Measurements from ENCODE around the gene INHA.

Gene INHA

DNA sequence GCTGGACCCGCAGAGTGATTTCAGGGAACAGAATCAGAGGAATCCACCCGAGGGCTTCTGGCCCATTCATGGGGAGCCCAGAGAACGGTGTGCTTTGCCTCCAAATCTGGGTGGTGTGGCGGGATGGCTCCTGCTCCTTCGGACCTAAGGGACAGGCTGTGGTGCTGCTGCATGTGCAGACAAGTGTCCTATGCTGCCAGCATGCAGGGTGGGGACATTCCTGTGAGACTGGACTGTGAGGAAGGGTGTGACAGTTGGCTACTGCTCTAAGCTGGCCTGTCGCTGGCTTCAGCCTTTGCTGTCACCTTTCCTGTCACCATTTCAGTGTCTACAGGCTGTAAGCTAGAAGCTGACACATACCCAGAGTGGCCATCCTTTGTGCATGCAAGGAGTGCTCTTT is 52.5 kb downstream of the INHA start:
- Mint-ChIP-seq H3K27ac (no peak overlapping the region), H3K36me3 (ENCODE audit: insufficient read depth) (no peaks in the 10 kb centered on the region), H3K27me3 (peaks cover 28 to 75% of the 10 kb centered on the region in 2 donors), H3K4me1 (ENCODE audit: low read depth in 2 of 2) (peaks cover 4 to 6% of the 10 kb centered on the region in 2 donors), H3K4me3 (no peak overlapping the region), H3K9me3 (no peaks in the 10 kb centered on the region)
- DNase-seq: no peak
- ATAC-seq (replicated peaks): no peak

DNA sequence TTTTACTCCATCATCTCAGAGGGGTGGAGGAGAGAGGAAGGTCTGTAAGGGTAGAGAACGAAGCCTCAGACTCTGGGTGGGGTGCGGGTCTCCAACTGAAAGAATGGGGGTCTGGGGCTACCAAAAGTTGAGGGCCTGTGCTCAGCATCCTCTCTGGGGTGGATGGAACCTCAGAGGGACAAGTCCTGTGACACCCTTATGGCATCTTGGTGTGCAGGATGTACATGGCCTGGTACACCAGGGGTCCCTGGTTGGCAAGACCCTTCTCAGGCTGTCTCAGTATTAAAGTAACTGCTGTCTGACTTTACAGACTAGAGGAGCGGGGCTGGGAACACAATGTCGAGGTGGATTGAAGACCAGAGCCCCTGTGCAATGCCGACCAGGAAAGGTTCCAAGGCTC is 53.1 kb downstream of the INHA start:
- peaks cover 4 to 6% of the 10 kb centered on the region in 2 donors for H3K4me1 Mint-ChIP-seq (ENCODE audit: low read depth in 2 of 2)
- DNase-seq (no peak), ATAC-seq (replicated peaks) (no peak)
- peaks cover 28 to 81% of the 10 kb centered on the region in 2 donors for H3K27me3 Mint-ChIP-seq
- H3K4me3 Mint-ChIP-seq: no peak overlapping the region
- H3K9me3 Mint-ChIP-seq: no peaks in the 10 kb centered on the region
- H3K36me3 Mint-ChIP-seq (ENCODE audit: insufficient read depth): no peaks in the 10 kb centered on the region
- H3K27ac Mint-ChIP-seq: no peak overlapping the region
